ENCODE data around the gene AOC3. TPM values are rescaled to one million over a fixed set of nuclear protein-coding genes. Genes with fewer than 3 reads are reported as not detected.
A peak's percentile ranks its signal among the peaks of the same experiment; 100 is the strongest.

AOC3 gene
- total and polyA plus RNA-seq, 2 of the 13 experiments (the other 11 are each of a cell fraction or from before 2014, with no cell fraction given), result 8.7 to 51.7 TPM

- TF ChIP-seq HBP1 (CRISPR knock-in tag; IDR thresholded peaks at IDR 0.05; ENCODE audit: low read depth) (0 out of 2 replicates have a peak, but pooled peaks have one; percentile 15), ZNF788 (CRISPR knock-in tag; IDR thresholded peaks at IDR 0.05; ENCODE audit: borderline replicate concordance) (no peak), ZNF674 (CRISPR knock-in tag; IDR thresholded peaks at IDR 0.05; ENCODE audit: low read depth) (no peak), CSRNP2 (CRISPR knock-in tag; conservative IDR thresholded peaks at IDR 0.05; ENCODE audit: low read depth) (no peak), ZNF337 (CRISPR knock-in tag; IDR thresholded peaks at IDR 0.05; ENCODE audit: borderline replicate concordance, low read depth) (no peak), EHMT2 (IDR thresholded peaks at IDR 0.05; ENCODE audit: borderline replicate concordance, low read depth, low read length) (no peak), MTA1 (CRISPR knock-in tag; IDR thresholded peaks at IDR 0.05; ENCODE audit: borderline replicate concordance) (no peak), KDM5B (CRISPR knock-in tag; IDR thresholded peaks at IDR 0.05; ENCODE audit: borderline replicate concordance) (no peak), PAX8 (CRISPR knock-in tag; IDR thresholded peaks at IDR 0.05; ENCODE audit: borderline replicate concordance) (no peak), KDM2A (CRISPR knock-in tag; IDR thresholded peaks at IDR 0.05; ENCODE audit: borderline replicate concordance, low read depth) (no peak), ZUFSP (CRISPR knock-in tag; IDR thresholded peaks at IDR 0.05; ENCODE audit: borderline replicate concordance) (no peak), MIER3 (CRISPR knock-in tag; IDR thresholded peaks at IDR 0.05; ENCODE audit: borderline replicate concordance) (no peak), NPAS2 (CRISPR knock-in tag; IDR thresholded peaks at IDR 0.05; ENCODE audit: borderline replicate concordance) (no peak), HNF1A (IDR thresholded peaks at IDR 0.05; ENCODE audit: low read depth) (no peak), HNF1A (CRISPR knock-in tag; IDR thresholded peaks at IDR 0.05; ENCODE audit: borderline replicate concordance) (no peak), ZNF3 (CRISPR knock-in tag; IDR thresholded peaks at IDR 0.05) (no peak), MEF2D (CRISPR knock-in tag; IDR thresholded peaks at IDR 0.05) (no peak), HMG20B (CRISPR knock-in tag; conservative IDR thresholded peaks at IDR 0.05) (no peak), ATF7-NPFF (CRISPR knock-in tag; IDR thresholded peaks at IDR 0.05; ENCODE audit: low read depth) (no peak), RFXAP (CRISPR knock-in tag; IDR thresholded peaks at IDR 0.05; ENCODE audit: borderline replicate concordance) (0 out of 2 replicates have a peak, but pooled peaks have one; percentile 41)
Measured at GRCh38 chr17:42901535-42902229, 50.7 kb downstream of the AOC3 start (continued).

All from HepG2 (cell line).